ENCODE results near the gene FAM186B.

- no peak for TF ChIP-seq CTCF (IDR thresholded peaks at IDR 0.05)
- TF ChIP-seq POLR2A (IDR thresholded peaks at IDR 0.05): no peak
Observed at GRCh38 chr12:49543914-49544815, 61.3 kb downstream of the FAM186B start.
